NCI-H2196 (cell line): Measurements from ENCODE around the gene PDE6G.

Experiments
- DNase-seq: peaks from one replicate; lab custom pipeline; 2025; ENCODE audit not compliant: unreplicated experiment; lab: John Stamatoyannopoulos, UW

Gene PDE6G

DNA sequence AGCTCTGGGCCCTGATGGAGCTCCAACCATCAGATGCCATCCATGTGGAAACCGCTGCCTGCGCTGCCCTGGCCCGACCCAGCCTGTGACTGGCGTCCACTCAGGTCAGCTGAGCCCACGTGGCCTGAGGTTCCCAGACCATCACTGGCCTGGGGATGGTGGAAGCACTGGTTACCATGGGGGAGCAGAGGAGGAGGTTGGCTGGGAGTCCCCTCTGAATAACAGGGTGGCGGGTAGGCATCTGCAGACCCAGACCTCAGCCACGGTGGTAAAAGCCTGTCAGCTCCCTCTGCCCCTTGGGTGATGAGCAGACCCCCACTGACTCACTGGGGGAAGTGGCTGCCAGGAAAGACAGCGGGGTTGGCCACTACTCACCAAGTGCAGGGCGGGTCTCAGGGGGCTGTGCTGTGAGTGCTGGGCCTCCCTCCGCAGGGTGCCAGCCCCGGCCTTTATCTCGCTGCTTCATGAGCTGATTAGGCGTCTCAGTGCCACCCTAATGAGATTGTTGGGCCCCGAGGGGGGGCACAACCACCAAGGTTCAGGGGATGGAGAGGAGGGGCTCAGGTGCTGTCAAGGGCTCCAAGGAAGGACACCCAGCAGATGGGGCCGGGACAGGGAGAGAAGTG lies at the start of gene PDE6G:
Gene PDE6G, minus strand, starts transcription at position 425 of the 626 bp plus-strand sequence. CDS start 3,237 bp downstream, outside the sequence.
- DNase-seq: no peak

- no peak for DNase-seq
Measured at GRCh38 chr17:81705518-81706231, 49.3 kb upstream of the PDE6G start.

GRCh38 chr17:81703747-81704654 lies 47.7 kb upstream of the PDE6G start:
- no peak for DNase-seq

DNA sequence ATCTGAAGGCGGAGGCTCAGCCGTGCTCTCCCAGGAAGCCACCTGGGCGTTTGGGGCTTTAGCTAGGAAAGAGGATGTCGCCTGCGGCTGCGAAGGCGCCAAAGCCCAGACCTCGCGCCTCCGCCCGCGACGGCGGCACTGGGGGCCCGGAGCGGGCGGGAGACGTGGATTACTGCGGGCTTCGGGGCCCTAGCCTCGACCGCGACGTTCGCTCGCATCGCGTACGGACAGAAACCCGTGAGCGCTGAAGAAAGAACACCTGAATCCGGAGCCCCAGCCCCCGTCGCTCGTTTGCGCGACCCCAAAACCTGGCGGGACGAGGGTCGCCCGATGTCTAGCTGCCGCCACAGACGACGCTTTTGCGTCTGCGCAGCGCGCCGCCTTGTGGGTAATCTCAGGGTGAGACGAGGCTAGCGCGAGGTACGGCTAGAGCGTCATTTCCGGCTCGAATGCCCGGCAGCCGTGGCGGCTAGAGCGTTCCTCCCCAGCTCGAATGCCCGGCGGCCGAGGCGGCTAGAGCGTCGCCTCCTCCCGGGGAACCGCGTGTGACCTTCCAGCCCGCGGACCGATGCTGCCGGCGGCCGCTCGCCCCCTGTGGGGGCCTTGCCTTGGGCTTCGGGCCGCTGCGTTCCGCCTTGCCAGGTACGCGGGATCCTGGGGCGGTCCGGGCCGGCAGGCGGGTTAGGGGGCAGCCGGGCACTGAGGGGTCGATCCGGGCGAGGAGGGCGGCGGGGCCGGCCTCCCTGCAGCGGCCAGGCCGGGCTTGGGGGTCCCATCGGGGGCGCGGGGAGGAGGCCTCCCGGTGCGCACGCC lies 46.8 kb upstream of the PDE6G start, which contains the start of gene MRPL12:
Gene MRPL12, plus strand, starts transcription at position 434 of the 813 bp plus-strand sequence. Its CDS starts 135 bp downstream, at position 569.
- peak; percentile 96 for DNase-seq

DNA sequence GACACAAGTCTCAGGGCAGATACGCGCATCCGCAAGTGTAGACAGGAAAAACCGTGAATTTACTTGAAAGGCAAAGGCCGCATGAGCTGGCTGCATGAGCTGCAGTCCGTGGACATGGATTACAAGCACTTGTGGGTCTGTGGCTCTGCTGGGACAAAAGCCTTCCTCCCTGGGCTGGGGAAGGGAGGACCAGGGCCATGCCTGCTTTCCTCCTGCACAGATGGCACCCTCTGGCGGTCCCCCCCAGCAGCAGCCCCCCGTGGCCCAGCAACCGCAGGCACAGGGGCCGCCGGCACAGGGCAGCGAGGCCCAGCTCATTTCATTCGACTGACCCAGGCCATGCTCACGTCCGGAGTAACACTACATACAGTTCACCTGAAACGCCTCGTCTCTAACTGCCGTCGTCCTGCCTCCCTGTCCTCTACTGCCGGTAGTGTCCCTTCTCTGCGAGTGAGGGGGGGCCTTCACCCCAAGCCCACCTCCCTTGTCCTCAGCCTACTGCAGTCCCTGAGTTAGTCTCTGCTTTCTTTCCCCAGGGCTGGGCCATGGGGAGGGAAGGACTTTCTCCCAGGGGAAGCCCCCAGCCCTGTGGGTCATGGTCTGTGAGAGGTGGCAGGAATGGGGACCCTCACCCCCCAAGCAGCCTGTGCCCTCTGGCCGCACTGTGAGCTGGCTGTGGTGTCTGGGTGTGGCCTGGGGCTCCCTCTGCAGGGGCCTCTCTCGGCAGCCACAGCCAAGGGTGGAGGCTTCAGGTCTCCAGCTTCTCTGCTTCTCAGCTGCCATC lies 45.1 kb upstream of the PDE6G start:
- DNase-seq: no peak

GRCh38 chr17:81700353-81701287 lies 44.3 kb upstream of the PDE6G start:
- no peak for DNase-seq

DNA sequence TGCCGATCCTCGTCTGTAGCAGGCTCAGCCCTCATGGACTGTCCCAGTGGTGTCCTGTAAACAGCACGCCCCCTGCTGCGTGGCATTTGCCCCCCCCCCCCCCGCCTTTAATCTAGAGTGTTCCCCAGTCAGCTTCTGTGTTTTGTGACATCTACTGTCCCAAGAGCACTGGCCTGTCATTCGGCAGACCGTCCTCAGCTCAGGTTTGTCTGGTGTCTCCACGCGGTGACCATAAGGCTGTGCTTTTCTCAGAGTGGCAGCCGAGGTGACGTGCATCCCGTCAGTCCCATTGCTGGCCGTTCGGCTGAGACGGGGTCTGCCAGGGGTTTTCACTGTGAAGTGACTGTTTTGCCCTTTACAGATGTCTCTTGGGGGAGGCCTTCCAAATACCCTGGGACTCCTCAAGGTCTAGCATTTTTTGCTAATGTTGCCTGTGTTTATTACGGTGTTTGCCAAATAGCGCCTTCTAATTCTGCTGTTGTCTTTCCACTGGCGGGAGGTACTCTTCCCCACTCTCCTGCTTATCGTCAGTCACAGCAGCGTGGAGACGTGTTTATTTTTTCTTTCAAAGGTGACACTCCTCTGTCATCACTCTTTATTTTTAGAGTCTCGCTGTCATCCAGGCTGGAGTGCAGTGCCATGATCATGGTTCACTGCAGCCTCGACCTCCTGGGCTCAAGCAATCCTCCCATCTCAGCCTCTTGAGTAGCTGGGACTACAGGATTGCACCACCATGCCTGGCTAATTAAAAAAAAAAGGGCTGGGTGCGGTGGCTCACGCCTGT lies 41.1 kb upstream of the PDE6G start:
- DNase-seq: no peak

DNA sequence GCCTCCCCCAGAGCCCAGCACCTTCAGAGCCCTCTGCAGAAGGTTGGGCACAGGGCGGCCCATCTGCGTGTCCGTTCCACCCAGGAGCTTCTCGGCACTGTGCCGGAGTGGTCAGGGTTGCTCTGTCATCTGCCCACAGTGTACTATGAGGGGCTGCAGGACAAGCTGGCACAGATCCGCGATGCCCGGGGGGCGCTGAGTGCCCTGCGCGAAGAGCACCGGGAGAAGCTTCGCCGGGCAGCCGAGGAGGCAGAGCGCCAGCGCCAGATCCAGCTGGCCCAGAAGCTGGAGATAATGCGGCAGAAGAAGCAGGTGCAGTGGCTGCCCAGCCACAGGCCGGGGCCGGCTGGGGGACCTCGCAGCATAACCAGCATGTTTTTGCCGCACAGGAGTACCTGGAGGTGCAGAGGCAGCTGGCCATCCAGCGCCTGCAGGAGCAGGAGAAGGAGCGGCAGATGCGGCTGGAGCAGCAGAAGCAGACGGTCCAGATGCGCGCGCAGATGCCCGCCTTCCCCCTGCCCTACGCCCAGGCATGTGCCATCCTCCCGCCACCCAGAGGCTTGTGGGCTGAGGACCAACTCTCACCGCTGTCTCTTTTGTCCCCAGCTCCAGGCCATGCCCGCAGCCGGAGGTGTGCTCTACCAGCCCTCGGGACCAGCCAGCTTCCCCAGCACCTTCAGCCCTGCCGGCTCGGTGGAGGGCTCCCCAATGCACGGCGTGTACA lies 40.0 kb upstream of the PDE6G start:
- DNase-seq: no peak

GRCh38 chr17:81695801-81696200 lies 39.5 kb upstream of the PDE6G start:
- no peak for DNase-seq

DNA sequence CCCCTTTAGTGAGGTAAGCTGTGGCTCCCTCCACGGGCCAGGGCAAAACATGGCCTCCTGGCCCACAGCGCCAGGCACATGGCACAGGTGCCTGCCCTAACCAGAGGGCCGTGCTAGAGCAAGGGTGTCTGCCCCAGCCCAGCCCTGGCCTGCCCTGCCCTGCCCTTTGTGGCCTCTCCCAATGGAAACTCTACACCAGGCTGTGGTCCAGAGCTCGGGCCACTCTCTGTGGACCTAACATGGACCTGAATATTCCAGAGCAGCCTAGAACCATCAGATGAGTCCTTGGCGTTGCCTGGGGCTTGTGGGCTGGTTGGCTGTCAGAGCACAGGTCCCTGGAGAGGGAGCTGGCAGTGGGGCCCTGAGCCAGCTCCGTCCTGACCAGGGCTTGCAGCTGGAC lies 38.9 kb upstream of the PDE6G start:
- DNase-seq: no peak

DNA sequence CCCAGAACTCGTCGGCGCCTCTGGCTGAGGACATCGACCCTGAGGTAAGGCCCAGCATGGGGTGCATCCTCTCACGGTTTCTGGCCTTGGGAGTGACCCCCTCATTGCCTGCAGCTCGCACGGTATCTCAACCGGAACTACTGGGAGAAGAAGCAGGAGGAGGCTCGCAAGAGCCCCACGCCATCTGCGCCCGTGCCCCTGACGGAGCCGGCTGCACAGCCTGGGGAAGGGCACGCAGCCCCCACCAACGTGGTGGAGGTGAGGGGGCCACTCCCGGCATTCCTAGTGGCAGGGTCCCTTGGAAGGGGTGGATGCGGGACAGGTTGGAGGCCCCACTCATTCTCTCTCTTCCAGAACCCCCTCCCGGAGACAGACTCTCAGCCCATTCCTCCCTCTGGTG lies 38.5 kb upstream of the PDE6G start:
- no peak for DNase-seq

- DNase-seq: no peak
Measured at GRCh38 chr17:81693509-81694210, 37.3 kb upstream of the PDE6G start.

DNA sequence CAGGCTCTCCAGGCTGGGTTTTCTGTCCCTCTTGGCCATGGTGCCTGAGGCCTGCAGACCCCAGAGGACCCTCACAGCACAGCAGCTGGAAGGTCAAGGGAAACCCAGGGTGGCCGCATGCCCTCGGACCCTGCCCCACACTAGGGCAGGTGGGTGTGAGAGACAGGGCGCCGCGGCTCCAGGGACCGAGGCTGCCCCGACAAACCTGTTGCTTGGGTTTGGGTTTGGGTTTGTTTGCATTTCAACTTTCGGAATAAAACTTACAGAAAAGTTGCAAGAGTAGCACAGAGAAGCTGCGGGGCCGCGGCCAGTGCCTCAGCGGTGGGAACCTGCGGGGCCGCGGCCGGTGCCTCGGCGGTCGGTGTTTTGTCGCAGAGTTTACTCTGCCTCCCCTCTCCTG lies 35.3 kb upstream of the PDE6G start:
- no peak for DNase-seq

DNA sequence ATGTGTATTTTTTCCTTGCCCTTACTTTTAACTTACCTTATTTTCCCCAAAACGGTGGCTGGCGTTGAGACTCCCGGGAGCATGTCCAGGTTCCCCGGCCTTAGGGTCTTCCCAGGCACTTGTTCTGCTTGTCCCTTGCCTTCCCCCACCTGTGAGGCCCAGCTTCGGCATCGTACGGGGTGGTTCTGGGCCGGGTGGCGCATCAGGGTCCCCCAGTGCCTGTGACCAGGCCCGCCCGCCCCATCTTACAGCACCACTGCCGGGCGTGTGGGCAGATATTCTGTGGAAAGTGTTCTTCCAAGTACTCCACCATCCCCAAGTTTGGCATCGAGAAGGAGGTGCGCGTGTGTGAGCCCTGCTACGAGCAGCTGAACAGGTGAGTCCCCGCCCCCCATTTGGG lies 34.9 kb upstream of the PDE6G start:
- DNase-seq: no peak

DNA sequence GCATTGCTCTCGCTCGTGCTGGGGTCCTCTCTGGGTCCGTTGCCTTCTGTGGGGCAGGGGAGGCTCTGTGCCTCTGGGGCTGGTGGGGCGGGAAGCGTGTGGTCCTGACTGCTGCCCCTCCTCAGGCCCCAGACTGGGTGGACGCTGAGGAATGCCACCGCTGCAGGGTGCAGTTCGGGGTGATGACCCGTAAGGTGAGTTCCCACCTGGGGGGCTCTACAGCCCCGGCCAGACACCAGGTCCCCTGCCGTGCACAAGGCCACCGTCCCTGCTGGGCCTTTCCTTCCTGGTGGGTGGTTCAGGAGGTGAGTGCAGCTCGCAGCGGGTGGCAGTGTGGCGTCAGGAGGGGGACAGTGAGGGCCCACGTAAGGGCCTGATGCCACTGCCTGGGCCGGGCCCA lies 34.2 kb upstream of the PDE6G start:
- DNase-seq: no peak

DNA sequence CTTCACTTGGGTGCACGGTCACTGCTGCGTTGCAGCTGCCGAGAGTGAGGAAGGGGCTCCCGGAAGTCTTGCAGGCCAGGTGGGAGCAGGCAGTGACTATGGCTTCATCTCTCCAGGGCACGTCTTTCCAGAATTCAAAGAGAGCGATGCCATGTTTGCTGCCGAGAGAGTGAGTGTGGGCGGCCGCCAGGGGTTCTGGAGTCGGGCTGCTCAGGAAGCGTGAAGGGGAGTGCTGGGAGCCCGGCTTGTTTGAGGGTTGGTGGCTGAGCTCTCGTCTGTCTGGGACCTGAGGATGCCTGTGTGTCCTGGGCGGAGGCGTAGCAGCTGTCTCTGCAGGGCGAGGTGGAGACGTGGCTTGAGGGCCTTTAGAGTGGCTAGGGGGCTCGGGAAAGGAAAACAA lies 33.7 kb upstream of the PDE6G start:
- no peak for DNase-seq

GRCh38 chr17:81688616-81689015 lies 32.3 kb upstream of the PDE6G start:
- no peak for DNase-seq
